Measurements from ENCODE around the gene OR1J4.
"Not testable (repeated sequence)": the region's sequence is repeated elsewhere in the genome, so short reads cannot be mapped to it uniquely, and the experiment has no call there.

OR1J4 gene

DNA sequence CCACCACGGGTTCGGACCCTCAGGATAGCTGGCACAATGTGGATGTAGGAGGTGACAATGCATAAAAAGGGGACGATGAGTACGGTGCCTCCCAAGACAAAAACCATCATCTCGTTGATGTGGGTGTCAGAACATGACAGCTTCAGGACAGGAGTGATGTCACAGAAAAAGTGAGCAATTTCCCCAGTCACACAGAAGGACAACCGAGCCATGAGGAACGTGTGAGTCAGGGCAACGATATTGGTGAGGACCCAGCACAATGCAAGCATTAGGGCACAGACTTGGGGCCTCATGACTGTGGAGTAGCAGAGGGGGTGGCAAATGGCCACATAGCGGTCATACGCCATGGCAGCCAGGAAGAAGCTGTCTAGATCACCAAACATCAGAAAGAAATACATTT, 7.7 kb downstream of the OR1J4 start:
- 78% methylated on average over 10 of the region's 10 CpGs for WGBS
- Histone ChIP-seq H3K27ac (ENCODE audit: low read depth, low read length) (no peak overlapping the region), H3K9me3 (ENCODE audit: insufficient read depth, low read depth, low read length) (peaks cover 65% of the 10 kb centered on the region), H3K27me3 (ENCODE audit: insufficient read depth, low read length) (no peaks in the 10 kb centered on the region), H3K4me1 (ENCODE audit: insufficient read depth, low read length) (no peaks in the 10 kb centered on the region), H3K4me3 (ENCODE audit: low read length) (no peak overlapping the region), H3K9ac (ENCODE audit: low read depth, low read length) (no peak overlapping the region), H3K36me3 (ENCODE audit: insufficient read depth, low read length) (no peaks in the 10 kb centered on the region)

DNA sequence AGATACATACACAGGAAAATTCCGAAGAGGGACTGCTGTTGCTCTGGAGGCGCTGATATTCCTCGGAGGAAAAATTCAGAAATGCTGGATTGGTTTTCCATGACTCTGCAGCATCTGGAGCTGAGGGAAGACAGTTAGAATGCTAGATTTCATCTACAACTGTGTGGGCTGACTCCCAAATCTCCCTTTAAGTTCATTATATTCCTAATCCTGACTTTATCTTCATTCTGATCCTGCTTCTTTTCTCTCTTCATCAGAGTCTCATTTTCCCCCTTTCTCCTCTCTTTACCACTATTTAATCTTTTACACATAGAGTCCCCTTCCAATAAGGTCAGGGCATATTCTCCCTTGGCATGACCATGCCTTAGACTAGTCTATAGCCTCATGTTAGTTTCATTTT, 8.3 kb downstream of the OR1J4 start, which contains the start of gene OR1N1:
TSS of gene OR1N1 (minus strand) at position 101 of the 400 bp plus-strand sequence. CDS start at position 101, 0 bp downstream.
- Histone ChIP-seq H3K4me3 (ENCODE audit: low read length) (no peak within 1 kb of the TSS), H3K36me3 (ENCODE audit: insufficient read depth, low read length) (no peaks in the 10 kb centered on the region), H3K4me1 (ENCODE audit: insufficient read depth, low read length) (no peaks in the 10 kb centered on the region), H3K27ac (ENCODE audit: low read depth, low read length) (no peak within 1 kb of the TSS), H3K9me3 (ENCODE audit: insufficient read depth, low read depth, low read length) (peaks cover 59% of the 10 kb centered on the region), H3K9ac (ENCODE audit: low read depth, low read length) (no peak within 1 kb of the TSS), H3K27me3 (ENCODE audit: insufficient read depth, low read length) (no peaks in the 10 kb centered on the region)
- 89% methylated on average over 3 of the region's 3 CpGs for WGBS

DNA sequence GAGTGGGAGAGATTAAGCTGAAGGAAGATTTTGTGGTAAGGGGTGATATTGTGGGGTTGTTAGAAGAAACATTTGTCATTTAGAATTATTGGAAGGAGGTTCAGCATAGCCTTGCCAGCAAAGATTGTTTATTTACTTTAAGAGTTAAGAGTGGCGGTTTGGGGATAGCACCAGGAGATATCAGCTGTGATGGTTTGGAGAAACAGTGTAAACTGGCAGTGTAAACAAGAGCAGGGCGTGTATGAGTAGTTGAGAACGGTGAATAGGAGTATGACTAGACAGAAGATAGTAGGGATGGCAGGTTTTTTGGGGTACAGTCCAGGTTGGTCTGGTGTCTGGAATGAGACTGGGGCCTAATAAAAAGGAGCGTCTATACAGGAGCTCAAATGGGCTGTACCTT, 12.2 kb downstream of the OR1J4 start:
- not testable (repeated sequence) for H3K27ac ChIP-seq (ENCODE audit: low read depth, low read length); H3K27me3 ChIP-seq (ENCODE audit: insufficient read depth, low read length); H3K36me3 ChIP-seq (ENCODE audit: insufficient read depth, low read length); H3K4me1 ChIP-seq (ENCODE audit: insufficient read depth, low read length); H3K9ac ChIP-seq (ENCODE audit: low read depth, low read length); H3K4me3 ChIP-seq (ENCODE audit: low read length)
- 77% methylated on average over 4 of the region's 4 CpGs for WGBS
- peaks cover 31% of the 10 kb centered on the region for H3K9me3 ChIP-seq (ENCODE audit: insufficient read depth, low read depth, low read length)

DNA sequence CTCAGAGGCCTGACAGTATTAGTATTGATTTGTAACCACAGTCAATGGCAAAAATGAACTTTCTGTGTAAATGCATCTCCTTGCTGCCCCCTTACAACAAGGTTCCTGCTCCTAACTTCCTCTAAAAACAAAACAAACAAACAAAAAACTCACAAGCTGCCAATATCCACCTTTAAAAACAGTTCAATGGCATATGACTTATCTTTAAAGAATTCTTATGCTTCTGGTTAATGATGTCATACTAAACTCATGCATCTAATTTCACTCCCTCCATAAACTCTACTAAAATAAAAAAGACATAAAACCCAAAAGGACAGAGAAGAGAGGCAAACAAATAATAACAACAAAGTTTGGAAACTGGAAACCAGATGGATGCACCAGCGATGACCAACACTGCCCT, 17.2 kb downstream of the OR1J4 start:
- H3K9ac ChIP-seq (ENCODE audit: low read depth, low read length) = no peak overlapping the region
- peaks cover 16% of the 10 kb centered on the region for H3K9me3 ChIP-seq (ENCODE audit: insufficient read depth, low read depth, low read length)
- 83% methylated on average over 1 of the region's 1 CpG for WGBS
- no peaks in the 10 kb centered on the region for H3K27me3 ChIP-seq (ENCODE audit: insufficient read depth, low read length)
- no peaks in the 10 kb centered on the region for H3K36me3 ChIP-seq (ENCODE audit: insufficient read depth, low read length)
- no peaks in the 10 kb centered on the region for H3K4me1 ChIP-seq (ENCODE audit: insufficient read depth, low read length)
- no peak overlapping the region for H3K27ac ChIP-seq (ENCODE audit: low read depth, low read length)
- no peak overlapping the region for H3K4me3 ChIP-seq (ENCODE audit: low read length)

DNA sequence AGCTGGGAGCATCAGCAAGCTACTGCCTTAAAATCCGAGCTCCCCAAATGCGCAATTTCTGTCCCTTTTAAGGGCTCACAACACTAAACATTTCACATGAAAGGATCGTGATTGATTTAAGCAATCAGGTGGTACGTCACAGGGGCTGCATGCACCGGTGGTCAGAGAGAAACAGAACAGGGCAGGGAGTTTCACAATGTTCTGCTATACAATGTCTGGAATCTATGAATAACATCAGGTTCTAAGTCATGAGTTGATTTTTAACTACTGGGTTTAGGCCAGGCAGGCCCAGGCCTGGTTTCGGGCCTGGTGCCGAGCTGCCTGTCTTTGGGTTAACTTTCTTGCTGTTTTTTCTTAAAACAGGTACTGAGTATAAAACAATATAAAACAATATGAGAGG, 18.1 kb downstream of the OR1J4 start:
- H3K9ac ChIP-seq (ENCODE audit: low read depth, low read length); H3K27me3 ChIP-seq (ENCODE audit: insufficient read depth, low read length); H3K36me3 ChIP-seq (ENCODE audit: insufficient read depth, low read length); H3K4me1 ChIP-seq (ENCODE audit: insufficient read depth, low read length); H3K27ac ChIP-seq (ENCODE audit: low read depth, low read length); H3K4me3 ChIP-seq (ENCODE audit: low read length): not testable (repeated sequence)
- peaks cover 22% of the 10 kb centered on the region for H3K9me3 ChIP-seq (ENCODE audit: insufficient read depth, low read depth, low read length)
- WGBS = 68% methylated on average over 7 of the region's 7 CpGs

DNA sequence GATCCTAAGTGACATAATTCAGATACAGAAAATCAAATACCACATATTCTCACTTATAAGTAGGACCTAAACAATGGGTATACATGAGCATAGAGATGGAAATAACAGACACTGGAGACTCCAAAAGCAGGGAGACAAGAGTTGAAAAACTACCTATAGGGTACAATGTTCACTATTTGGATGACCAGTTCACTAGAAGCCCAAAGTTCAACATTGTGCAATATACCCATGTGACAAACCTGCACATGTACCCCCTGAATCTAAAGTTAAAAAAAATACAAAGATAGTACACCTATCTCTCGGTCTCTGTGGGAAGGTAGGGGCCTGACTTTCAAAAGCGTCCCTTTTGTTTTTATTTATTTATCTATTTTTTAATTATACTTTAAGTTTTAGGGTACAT, 19.8 kb downstream of the OR1J4 start:
- Histone ChIP-seq H3K27me3 (ENCODE audit: insufficient read depth, low read length) (no peaks in the 10 kb centered on the region), H3K27ac (ENCODE audit: low read depth, low read length) (no peak overlapping the region), H3K9me3 (ENCODE audit: insufficient read depth, low read depth, low read length) (peaks cover 33% of the 10 kb centered on the region), H3K4me1 (ENCODE audit: insufficient read depth, low read length) (no peaks in the 10 kb centered on the region), H3K9ac (ENCODE audit: low read depth, low read length) (no peak overlapping the region), H3K36me3 (ENCODE audit: insufficient read depth, low read length) (no peaks in the 10 kb centered on the region), H3K4me3 (ENCODE audit: low read length) (no peak overlapping the region)
- WGBS = no CpG with 5 or more reads among the region's 2 CpGs

DNA sequence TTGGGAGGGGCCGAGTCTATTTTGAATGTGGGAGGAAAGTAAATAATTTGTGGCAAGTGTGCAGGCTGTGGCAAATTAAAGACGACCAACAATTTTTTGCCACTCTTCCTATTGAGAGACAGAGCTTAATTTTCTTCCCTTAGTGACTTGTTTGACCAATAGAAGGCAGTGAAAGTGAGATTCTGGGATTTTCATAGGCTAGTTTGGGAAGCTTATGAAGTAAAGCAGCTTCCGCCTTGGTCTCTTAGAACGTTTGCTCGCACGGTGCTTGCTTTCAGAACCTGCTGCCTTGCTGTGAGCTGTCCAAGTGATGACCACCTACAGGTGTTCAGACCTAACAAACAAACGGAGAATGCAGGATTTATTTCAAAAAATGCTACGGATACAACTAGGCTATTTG, 27.3 kb downstream of the OR1J4 start:
- Histone ChIP-seq H3K9me3 (ENCODE audit: insufficient read depth, low read depth, low read length) (peaks cover 52% of the 10 kb centered on the region; the same call in 1 of the 2 replicates), H3K9ac (ENCODE audit: low read depth, low read length) (no peak overlapping the region), H3K36me3 (ENCODE audit: insufficient read depth, low read length) (no peaks in the 10 kb centered on the region), H3K27ac (ENCODE audit: low read depth, low read length) (no peak overlapping the region), H3K4me3 (ENCODE audit: low read length) (no peak overlapping the region), H3K4me1 (ENCODE audit: insufficient read depth, low read length) (no peaks in the 10 kb centered on the region), H3K27me3 (ENCODE audit: insufficient read depth, low read length) (no peaks in the 10 kb centered on the region)
- 75% methylated on average over 7 of the region's 8 CpGs for WGBS

DNA sequence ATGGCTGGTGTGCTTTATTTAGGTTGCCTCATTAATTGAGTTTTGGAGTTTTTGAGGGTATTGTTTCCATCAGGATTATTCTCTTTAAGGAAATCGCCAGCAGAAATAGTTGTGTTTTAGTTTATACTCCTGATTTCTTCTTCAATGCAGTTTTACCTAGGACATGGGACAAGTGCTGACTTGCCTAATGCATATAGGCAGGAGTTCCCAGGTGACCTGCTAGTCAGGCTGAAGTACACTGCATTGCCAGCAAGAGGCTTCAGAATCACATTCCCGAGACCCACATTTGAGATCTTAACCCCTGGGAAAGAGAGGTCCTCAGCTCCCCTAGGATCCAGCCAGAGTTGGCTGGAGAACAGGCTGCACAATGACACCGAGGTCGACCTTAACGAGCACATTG, 32.4 kb downstream of the OR1J4 start:
- Histone ChIP-seq H3K9me3 (ENCODE audit: insufficient read depth, low read depth, low read length) (peaks cover 39% of the 10 kb centered on the region), H3K27me3 (ENCODE audit: insufficient read depth, low read length) (no peaks in the 10 kb centered on the region; the same call in 1 of the 2 replicates), H3K36me3 (ENCODE audit: insufficient read depth, low read length) (no peaks in the 10 kb centered on the region), H3K4me3 (ENCODE audit: low read length) (no peak overlapping the region), H3K4me1 (ENCODE audit: insufficient read depth, low read length) (no peaks in the 10 kb centered on the region), H3K27ac (ENCODE audit: low read depth, low read length) (no peak overlapping the region), H3K9ac (ENCODE audit: low read depth, low read length) (no peak overlapping the region)
- WGBS = 71% methylated on average over 5 of the region's 5 CpGs

DNA sequence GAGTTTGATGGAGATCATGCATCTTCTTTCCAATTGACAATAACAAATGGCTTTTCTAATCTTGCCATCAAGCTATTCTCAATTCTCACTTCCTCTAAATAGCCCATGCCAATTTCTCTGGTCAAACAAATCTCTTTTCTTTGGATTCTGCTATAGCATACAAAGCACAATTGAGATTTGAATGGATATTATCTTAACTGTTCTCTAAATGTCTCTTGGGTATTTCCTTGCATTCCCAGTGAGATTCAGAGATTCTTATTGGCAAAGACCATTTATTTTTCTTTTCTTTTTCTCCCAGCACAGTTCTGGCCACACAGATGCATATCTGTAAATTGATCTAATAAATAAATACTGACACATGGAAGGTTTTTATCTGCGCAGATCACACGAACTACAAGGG, 33.9 kb downstream of the OR1J4 start, which contains the start of gene OR1N2:
TSS of gene OR1N2 (plus strand) at position 301 of the 400 bp plus-strand sequence. CDS start 100 bp downstream, outside the sequence.
- 83% methylated on average over 2 of the region's 2 CpGs for WGBS
- H3K4me1 ChIP-seq (ENCODE audit: insufficient read depth, low read length) = no peaks in the 10 kb centered on the region
- no peaks in the 10 kb centered on the region for H3K36me3 ChIP-seq (ENCODE audit: insufficient read depth, low read length)
- H3K27ac ChIP-seq (ENCODE audit: low read depth, low read length) = no peak within 1 kb of the TSS
- H3K9me3 ChIP-seq (ENCODE audit: insufficient read depth, low read depth, low read length) = peaks cover 46% of the 10 kb centered on the region
- no peaks in the 10 kb centered on the region; the same call in 1 of the 2 replicates for H3K27me3 ChIP-seq (ENCODE audit: insufficient read depth, low read length)
- no peak within 1 kb of the TSS for H3K4me3 ChIP-seq (ENCODE audit: low read length)
- H3K9ac ChIP-seq (ENCODE audit: low read depth, low read length) = no peak within 1 kb of the TSS

DNA sequence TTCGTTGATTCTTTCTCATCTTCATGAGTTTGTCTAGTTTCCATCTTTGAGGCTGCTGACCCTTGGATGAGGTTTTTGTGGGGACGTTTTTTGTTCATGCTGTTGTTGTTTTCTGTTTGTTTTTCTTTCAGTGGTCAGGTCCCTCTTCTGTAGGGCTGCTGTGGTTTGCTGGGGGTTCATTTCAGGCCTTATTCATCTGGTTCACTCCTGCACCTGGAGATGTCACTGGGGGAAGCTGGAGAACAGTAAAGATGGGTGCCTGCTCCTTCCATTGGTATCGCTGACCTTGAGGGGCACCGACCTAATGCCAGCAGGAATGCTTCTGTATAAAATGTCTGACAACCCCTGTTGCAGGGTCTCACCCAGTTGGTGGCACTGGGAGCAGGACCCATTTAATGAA, 42.5 kb downstream of the OR1J4 start:
- Histone ChIP-seq H3K4me3 (ENCODE audit: low read length) (no peak overlapping the region), H3K9ac (ENCODE audit: low read depth, low read length) (no peak overlapping the region), H3K9me3 (ENCODE audit: insufficient read depth, low read depth, low read length) (peaks cover 52% of the 10 kb centered on the region), H3K4me1 (ENCODE audit: insufficient read depth, low read length) (no peaks in the 10 kb centered on the region), H3K27me3 (ENCODE audit: insufficient read depth, low read length) (no peaks in the 10 kb centered on the region; the same call in 1 of the 2 replicates), H3K36me3 (ENCODE audit: insufficient read depth, low read length) (no peaks in the 10 kb centered on the region), H3K27ac (ENCODE audit: low read depth, low read length) (no peak overlapping the region)
- 66% methylated on average over 4 of the region's 4 CpGs for WGBS

DNA sequence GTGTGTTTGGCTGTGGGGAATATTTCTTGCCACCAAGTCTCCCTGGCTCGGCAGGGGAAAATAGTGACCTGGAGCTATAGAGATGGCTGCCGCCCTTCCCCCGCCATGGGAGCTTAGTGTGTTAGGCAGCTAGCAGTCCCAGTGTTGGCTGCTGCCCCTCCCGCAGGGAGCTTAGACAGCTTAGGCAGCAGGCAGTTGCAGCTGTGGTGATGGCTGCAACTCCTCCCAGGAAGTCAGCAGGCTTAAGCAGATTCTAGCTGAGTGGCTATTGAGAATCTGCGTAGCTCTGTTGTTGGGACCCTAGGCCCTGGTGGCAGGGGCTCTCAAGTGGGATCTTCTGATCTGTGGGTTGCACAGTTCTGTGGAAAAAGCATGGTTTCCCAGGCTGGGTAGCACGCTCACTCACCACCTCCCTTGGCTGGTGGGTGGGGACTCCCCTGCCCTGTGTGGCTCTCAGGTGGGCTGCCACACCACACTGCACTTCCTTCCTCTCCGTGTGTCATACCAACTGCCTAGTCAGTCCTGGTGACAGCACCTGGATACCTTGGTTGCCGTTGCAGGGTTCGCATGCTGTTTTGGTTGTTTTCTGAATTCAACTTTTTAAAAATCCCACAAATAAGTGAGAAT, 43.3 kb downstream of the OR1J4 start:
- no peak overlapping the region for H3K27ac ChIP-seq (ENCODE audit: low read depth, low read length)
- no peak overlapping the region for H3K9ac ChIP-seq (ENCODE audit: low read depth, low read length)
- WGBS = 78% methylated on average over 9 of the region's 9 CpGs
- peaks cover 51% of the 10 kb centered on the region for H3K9me3 ChIP-seq (ENCODE audit: insufficient read depth, low read depth, low read length)
- no peaks in the 10 kb centered on the region for H3K4me1 ChIP-seq (ENCODE audit: insufficient read depth, low read length)
- no peaks in the 10 kb centered on the region; the same call in 1 of the 2 replicates for H3K27me3 ChIP-seq (ENCODE audit: insufficient read depth, low read length)
- no peak overlapping the region for H3K4me3 ChIP-seq (ENCODE audit: low read length)
- no peaks in the 10 kb centered on the region for H3K36me3 ChIP-seq (ENCODE audit: insufficient read depth, low read length)

DNA sequence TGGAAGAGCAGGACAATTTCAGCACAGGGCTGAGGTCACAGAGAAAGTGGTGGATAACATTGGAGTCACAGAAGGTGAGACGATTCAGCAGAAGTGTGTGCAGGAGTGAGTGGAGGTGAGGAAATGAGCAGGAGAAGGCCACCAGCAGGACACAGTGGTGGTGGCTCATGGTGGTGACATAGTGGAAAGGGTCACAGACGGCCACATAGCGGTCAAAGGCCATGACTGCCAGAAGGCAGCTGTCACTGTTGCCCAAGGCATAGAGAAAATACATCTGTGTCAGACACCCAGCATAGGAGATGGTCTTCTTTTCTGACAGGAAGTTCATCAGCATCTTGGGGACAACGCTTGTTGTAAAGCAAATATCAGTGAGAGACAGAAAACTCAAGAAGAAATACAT, 49.0 kb downstream of the OR1J4 start:
- no peaks in the 10 kb centered on the region for H3K27me3 ChIP-seq (ENCODE audit: insufficient read depth, low read length)
- H3K9ac ChIP-seq (ENCODE audit: low read depth, low read length) = no peak overlapping the region
- no peaks in the 10 kb centered on the region for H3K36me3 ChIP-seq (ENCODE audit: insufficient read depth, low read length)
- H3K27ac ChIP-seq (ENCODE audit: low read depth, low read length) = no peak overlapping the region
- H3K4me3 ChIP-seq (ENCODE audit: low read length) = no peak overlapping the region
- 89% methylated on average over 4 of the region's 4 CpGs for WGBS
- H3K4me1 ChIP-seq (ENCODE audit: insufficient read depth, low read length) = no peaks in the 10 kb centered on the region
- peaks cover 71% of the 10 kb centered on the region for H3K9me3 ChIP-seq (ENCODE audit: insufficient read depth, low read depth, low read length)

Measured in HUES64 (cell line).